Measurements from ENCODE around the gene PGBD1.

Gene PGBD1

DNA sequence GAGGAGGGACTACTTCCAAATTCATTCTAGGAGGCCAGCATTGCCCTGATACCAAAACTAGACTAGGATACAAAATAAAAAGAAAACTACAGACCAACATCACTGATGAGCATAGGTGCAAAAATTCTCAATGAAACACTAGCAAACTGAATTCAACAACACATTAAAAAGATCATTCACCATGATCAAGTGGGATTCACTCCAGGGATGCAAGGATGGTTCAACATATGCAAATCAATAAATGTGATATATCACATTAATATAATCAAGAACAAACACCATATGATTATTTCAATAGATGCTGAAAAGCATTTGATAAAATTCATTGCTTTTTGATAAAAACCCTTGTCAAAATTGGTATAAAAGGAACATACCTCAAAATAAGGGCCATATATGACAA, 10.2 kb downstream of the PGBD1 start:
- H3K9ac ChIP-seq (ENCODE audit: low read length) = no peak overlapping the region
- no peaks in the 10 kb centered on the region for H3K79me2 ChIP-seq (ENCODE audit: insufficient read depth, low read length)
- no peaks in the 10 kb centered on the region for H3K9me2 ChIP-seq (ENCODE audit: low read depth, low read length)
- H3K4me1 ChIP-seq (ENCODE audit: insufficient read depth, low read length, severe bottlenecking) = no peaks in the 10 kb centered on the region
- H3K36me3 ChIP-seq (ENCODE audit: insufficient read depth, low read length) = peaks cover 8% of the 10 kb centered on the region
- H3K9me3 ChIP-seq (ENCODE audit: low read length) = no peaks in the 10 kb centered on the region
- H3F3A ChIP-seq (ENCODE audit: insufficient read depth, low read length) = no peaks in the 10 kb centered on the region
- TF ChIP-seq EZH2 (IDR thresholded peaks at IDR 0.05; ENCODE audit: borderline replicate concordance, low read length) = no peak
- TF ChIP-seq, protein P1, sequence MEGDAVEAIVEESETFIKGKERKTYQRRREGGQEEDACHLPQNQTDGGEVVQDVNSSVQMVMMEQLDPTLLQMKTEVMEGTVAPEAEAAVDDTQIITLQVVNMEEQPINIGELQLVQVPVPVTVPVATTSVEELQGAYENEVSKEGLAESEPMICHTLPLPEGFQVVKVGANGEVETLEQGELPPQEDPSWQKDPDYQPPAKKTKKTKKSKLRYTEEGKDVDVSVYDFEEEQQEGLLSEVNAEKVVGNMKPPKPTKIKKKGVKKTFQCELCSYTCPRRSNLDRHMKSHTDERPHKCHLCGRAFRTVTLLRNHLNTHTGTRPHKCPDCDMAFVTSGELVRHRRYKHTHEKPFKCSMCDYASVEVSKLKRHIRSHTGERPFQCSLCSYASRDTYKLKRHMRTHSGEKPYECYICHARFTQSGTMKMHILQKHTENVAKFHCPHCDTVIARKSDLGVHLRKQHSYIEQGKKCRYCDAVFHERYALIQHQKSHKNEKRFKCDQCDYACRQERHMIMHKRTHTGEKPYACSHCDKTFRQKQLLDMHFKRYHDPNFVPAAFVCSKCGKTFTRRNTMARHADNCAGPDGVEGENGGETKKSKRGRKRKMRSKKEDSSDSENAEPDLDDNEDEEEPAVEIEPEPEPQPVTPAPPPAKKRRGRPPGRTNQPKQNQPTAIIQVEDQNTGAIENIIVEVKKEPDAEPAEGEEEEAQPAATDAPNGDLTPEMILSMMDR (IDR thresholded peaks at IDR 0.05; ENCODE audit: low read length) = no peak
- no peaks in the 10 kb centered on the region for H3K27me3 ChIP-seq (ENCODE audit: insufficient read depth, low read length)
- H3K4me2 ChIP-seq (ENCODE audit: low read length) = no peak overlapping the region
- H4K20me1 ChIP-seq (ENCODE audit: insufficient read depth, low read length) = no peaks in the 10 kb centered on the region
- H3K4me3 ChIP-seq (ENCODE audit: low read depth, low read length, poor library complexity, severe bottlenecking) = no peak overlapping the region
- H2AFZ ChIP-seq (ENCODE audit: low read length) = no peak overlapping the region
- no peak overlapping the region for H3K27ac ChIP-seq (ENCODE audit: low read depth, low read length, poor library complexity, severe bottlenecking)

DNA sequence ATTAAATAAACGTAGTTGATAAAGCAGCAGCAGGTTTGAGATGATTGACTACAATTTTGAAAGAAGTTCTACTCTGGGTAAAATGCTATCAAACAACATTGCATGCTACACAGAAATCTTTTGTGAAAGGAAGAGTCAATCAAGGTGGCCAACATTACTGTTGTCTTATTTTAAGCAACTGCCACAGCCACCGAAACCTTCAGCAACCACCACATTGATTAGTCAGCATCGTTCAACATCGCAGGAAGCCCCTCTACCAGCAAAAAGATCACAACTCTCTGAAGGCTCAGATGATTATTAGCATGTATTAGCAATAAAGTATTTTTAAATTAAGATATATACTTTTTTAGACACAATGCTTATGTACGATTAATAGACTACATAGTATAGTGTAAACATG, 14.0 kb downstream of the PGBD1 start:
- TF ChIP-seq, protein P1 (IDR thresholded peaks at IDR 0.05; ENCODE audit: low read length) = no peak
- TF ChIP-seq EZH2 (IDR thresholded peaks at IDR 0.05; ENCODE audit: borderline replicate concordance, low read length) = no peak
- no peak overlapping the region for H2AFZ ChIP-seq (ENCODE audit: low read length)
- H3K27me3 ChIP-seq (ENCODE audit: insufficient read depth, low read length) = no peaks in the 10 kb centered on the region
- no peaks in the 10 kb centered on the region for H3K9me3 ChIP-seq (ENCODE audit: low read length)
- no peaks in the 10 kb centered on the region for H3K4me1 ChIP-seq (ENCODE audit: insufficient read depth, low read length, severe bottlenecking)
- no peak overlapping the region for H3K27ac ChIP-seq (ENCODE audit: low read depth, low read length, poor library complexity, severe bottlenecking)
- H3K9me2 ChIP-seq (ENCODE audit: low read depth, low read length) = no peaks in the 10 kb centered on the region
- H4K20me1 ChIP-seq (ENCODE audit: insufficient read depth, low read length) = no peaks in the 10 kb centered on the region
- no peaks in the 10 kb centered on the region for H3K79me2 ChIP-seq (ENCODE audit: insufficient read depth, low read length)
- H3K9ac ChIP-seq (ENCODE audit: low read length) = no peak overlapping the region
- H3K36me3 ChIP-seq (ENCODE audit: insufficient read depth, low read length) = no peaks in the 10 kb centered on the region
- H3K4me2 ChIP-seq (ENCODE audit: low read length) = no peak overlapping the region
- H3F3A ChIP-seq (ENCODE audit: insufficient read depth, low read length) = no peaks in the 10 kb centered on the region
- H3K4me3 ChIP-seq (ENCODE audit: low read depth, low read length, poor library complexity, severe bottlenecking) = no peak overlapping the region

DNA sequence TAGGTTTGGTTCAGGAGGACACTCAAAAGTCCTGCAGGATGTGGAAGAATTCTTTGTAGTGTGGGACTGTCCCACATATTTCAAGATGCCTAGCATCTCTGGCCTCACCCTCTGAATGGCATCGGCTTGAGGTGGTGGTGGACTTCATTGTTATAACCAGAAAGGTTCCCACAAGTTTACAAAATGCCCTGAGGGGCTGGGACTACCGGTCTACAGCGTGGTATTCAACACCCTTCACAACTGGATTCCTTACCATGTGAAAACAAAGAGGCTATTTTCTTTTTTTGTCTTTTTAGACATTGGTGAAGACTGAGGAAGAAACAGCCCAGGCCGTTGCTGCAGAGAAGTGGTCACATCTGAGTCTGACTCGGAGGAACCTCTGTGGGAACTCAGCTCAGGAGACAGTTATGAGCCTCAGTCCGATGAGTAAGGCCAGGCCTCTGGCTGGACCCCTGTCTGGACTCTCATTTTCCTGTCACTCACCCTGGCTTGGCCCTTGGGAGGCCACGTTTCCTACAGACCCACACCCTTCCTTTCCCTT, 15.2 kb downstream of the PGBD1 start:
- H3K4me2 ChIP-seq (ENCODE audit: low read length) = no peak overlapping the region
- H3K79me2 ChIP-seq (ENCODE audit: insufficient read depth, low read length) = no peaks in the 10 kb centered on the region
- no peaks in the 10 kb centered on the region for H4K20me1 ChIP-seq (ENCODE audit: insufficient read depth, low read length)
- H2AFZ ChIP-seq (ENCODE audit: low read length) = no peak overlapping the region
- H3K4me3 ChIP-seq (ENCODE audit: low read depth, low read length, poor library complexity, severe bottlenecking) = no peak overlapping the region
- H3K9ac ChIP-seq (ENCODE audit: low read length) = no peak overlapping the region
- H3F3A ChIP-seq (ENCODE audit: insufficient read depth, low read length) = no peaks in the 10 kb centered on the region
- no peaks in the 10 kb centered on the region for H3K9me2 ChIP-seq (ENCODE audit: low read depth, low read length)
- TF ChIP-seq, protein P1 (IDR thresholded peaks at IDR 0.05; ENCODE audit: low read length) = no peak
- no peak for TF ChIP-seq EZH2 (IDR thresholded peaks at IDR 0.05; ENCODE audit: borderline replicate concordance, low read length)
- no peaks in the 10 kb centered on the region for H3K4me1 ChIP-seq (ENCODE audit: insufficient read depth, low read length, severe bottlenecking)
- H3K36me3 ChIP-seq (ENCODE audit: insufficient read depth, low read length) = no peaks in the 10 kb centered on the region
- no peaks in the 10 kb centered on the region for H3K9me3 ChIP-seq (ENCODE audit: low read length)
- H3K27ac ChIP-seq (ENCODE audit: low read depth, low read length, poor library complexity, severe bottlenecking) = no peak overlapping the region
- H3K27me3 ChIP-seq (ENCODE audit: insufficient read depth, low read length) = no peaks in the 10 kb centered on the region

Measured in OCI-LY1 (cell line).